GM23248 (cell line): ENCODE data around the gene TIMP3. TPM values are rescaled to one million over a fixed set of nuclear protein-coding genes. Genes with fewer than 3 reads are reported as not detected.

Source experiments
- DNase-seq: peaks from one replicate; pipeline ENCODE4 v3.0.0-alpha.2; 2015
- H2AFZ ChIP-seq: fragments of 200-600 bp; sonication (generic); 2 replicates; pipeline ENCODE4 v1.6.1; 2016; ENCODE audit warnings: antibody characterized with exemption
- H3F3A ChIP-seq: fragments of 200-600 bp; sonication (generic); 2 replicates; pipeline ENCODE4 v1.6.1; 2016; ENCODE audit warnings: mild to moderate bottlenecking, antibody characterized with exemption, mixed run types; ENCODE audit not compliant: insufficient read depth
- H3K27ac ChIP-seq: fragments of 200-600 bp; sonication (generic); 2 replicates; pipeline ENCODE4 v1.5.1; 2016; ENCODE audit warnings: mild to moderate bottlenecking
- H3K27me3 ChIP-seq: fragments of 200-600 bp; sonication (generic); replicated peaks from 2 replicates; pipeline ENCODE4 v1.6.1; 2016; ENCODE audit warnings: mild to moderate bottlenecking; ENCODE audit not compliant: insufficient read depth
- H3K36me3 ChIP-seq: fragments of 200-600 bp; sonication (generic); 2 replicates; pipeline ENCODE4 v1.6.1; 2016; ENCODE audit warnings: low read depth, mild to moderate bottlenecking
- H3K4me1 ChIP-seq: fragments of 200-600 bp; sonication (generic); 2 replicates; pipeline ENCODE4 v1.6.1; 2016; ENCODE audit warnings: mild to moderate bottlenecking; ENCODE audit not compliant: insufficient read depth
- H3K4me2 ChIP-seq: fragments of 200-600 bp; sonication (generic); one replicate; pipeline ENCODE4 v1.6.1; 2016; ENCODE audit warnings: mild to moderate bottlenecking; ENCODE audit not compliant: unreplicated experiment
- H3K4me3 ChIP-seq: fragments of 200-600 bp; sonication (generic); 2 replicates; pipeline ENCODE4 v1.5.1; 2016; ENCODE audit warnings: mild to moderate bottlenecking
- H3K79me2 ChIP-seq: fragments of 200-600 bp; sonication (generic); 2 replicates; pipeline ENCODE4 v1.6.1; 2016; ENCODE audit warnings: mild to moderate bottlenecking; ENCODE audit not compliant: insufficient read depth
- H3K9ac ChIP-seq: fragments of 200-600 bp; sonication (generic); 2 replicates; pipeline ENCODE4 v1.6.1; 2016; ENCODE audit warnings: mild to moderate bottlenecking
- H3K9me2 ChIP-seq: fragments of 200-600 bp; sonication (generic); 2 replicates; pipeline ENCODE4 v1.6.1; 2016; ENCODE audit warnings: mixed run types, mild to moderate bottlenecking, moderate library complexity; ENCODE audit not compliant: insufficient read depth
- H3K9me3 ChIP-seq: fragments of 200-600 bp; sonication (generic); one replicate; pipeline ENCODE4 v1.6.1; 2017; ENCODE audit warnings: low read depth
- H4K20me1 ChIP-seq: fragments of 200-600 bp; sonication (generic); 2 replicates; pipeline ENCODE4 v1.6.0; 2016; ENCODE audit not compliant: insufficient read depth
- EZH2 ChIP-seq: fragments of 200-600 bp; sonication (generic); IDR thresholded peaks from 2 replicates; pipeline ENCODE4 v1.6.1; 2018; ENCODE audit warnings: antibody characterized with exemption, mild to moderate bottlenecking; ENCODE audit not compliant: insufficient read depth, poor library complexity, severe bottlenecking
- EZH2phosphoT487 ChIP-seq: fragments of 200-600 bp; sonication (generic); IDR thresholded peaks from 2 replicates; pipeline ENCODE4 v1.6.1; 2018; ENCODE audit warnings: antibody characterized with exemption, moderate library complexity, mild to moderate bottlenecking, low read depth; ENCODE audit not compliant: insufficient read depth
- WGBS, 2 experiments: methylation state at CpG; one replicate each; pipeline ENCODE4 v1.1.6; 2015 to 2017; ENCODE audit warnings: low lambda C conversion rate in 2 of 2, low coverage in 1 of 2; ENCODE audit errors: missing lambda C conversion rate in 2 of 2; 5-methylcytosine and 5-hydroxymethylcytosine counted together
- in situ Hi-C: fragments of 300-500 bp; cut with MboI; formaldehyde crosslinking; loops from 2 replicates; pipeline ENCODE4 v1.15.0; 2020
- polyA plus RNA-seq: library from polyadenylated mRNA; unstranded; fragments of >200 nt; fragmentation: Nextera tagmentation; extraction: Ambion mirVana; gene quantifications from 2 replicates; pipeline ENCODE4 v1.2.1, GENCODE V29; 2016
- total RNA-seq: library from RNA; depleted of rRNA; stranded (reverse); fragments of >200 nt; shearing (Covaris generic); gene quantifications from 2 replicates; pipeline ENCODE4 v1.2.3, GENCODE V29; 2014

The TIMP3 gene
- total and polyA plus RNA-seq, 2 experiments from 2014 or later = 1,254 to 1,465 TPM

DNA sequence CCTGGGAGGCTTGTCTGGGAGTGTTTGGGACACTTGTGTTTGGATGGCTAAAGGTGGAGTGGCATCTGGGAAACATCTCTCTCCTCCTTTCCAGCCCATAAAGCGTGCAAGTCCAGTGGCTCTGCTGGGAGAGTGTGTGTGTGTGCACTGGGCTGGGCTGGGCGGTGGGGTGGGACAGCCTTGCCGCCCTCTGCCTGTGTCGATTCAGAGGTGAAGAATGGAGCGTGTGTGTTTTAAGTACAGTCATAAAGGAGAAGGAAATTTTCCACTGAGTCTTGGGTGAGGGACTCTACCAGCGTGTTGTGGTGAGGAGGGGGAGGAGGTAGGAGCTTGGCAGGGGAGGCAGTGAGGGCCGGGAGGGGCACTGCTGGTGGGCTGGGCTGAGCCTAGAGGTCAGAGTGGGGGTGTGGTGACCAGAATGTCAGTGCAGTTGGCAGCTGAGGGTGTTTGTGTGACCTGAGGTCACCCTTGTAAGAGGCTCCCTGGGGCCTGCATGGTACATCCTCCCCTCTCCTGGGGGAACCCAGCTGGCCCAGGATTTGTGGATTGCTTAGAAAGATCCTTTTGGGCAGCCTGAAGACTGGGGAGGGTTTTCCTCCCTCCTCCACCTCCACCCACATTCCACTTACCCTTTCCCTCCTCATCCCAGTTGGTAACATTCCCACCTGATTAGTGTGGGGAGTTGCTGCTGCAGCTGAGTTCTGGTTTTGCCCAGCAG, 1.7 kb downstream of the TIMP3 start:
- H3K9ac ChIP-seq = peak overlapping the region; percentile 99
- DNase-seq = peak; percentile 89
- WGBS, 2 experiments = 0 to 3% methylated on average over 6 to 7 of the region's 7 CpGs
- H3K4me2 ChIP-seq = peak overlapping the region; percentile 98
- no peaks in the 10 kb centered on the region for H3K9me3 ChIP-seq
- H3K4me1 ChIP-seq = peaks cover 35% of the 10 kb centered on the region
- H2AFZ ChIP-seq = no peak overlapping the region
- TF ChIP-seq EZH2phosphoT487 (0 out of 2 replicates have a peak, but pooled peaks have one; percentile 9), EZH2 (no peak)
- H4K20me1 ChIP-seq = peaks cover 28% of the 10 kb centered on the region
- H3F3A ChIP-seq = peaks cover 63% of the 10 kb centered on the region
- no peaks in the 10 kb centered on the region for H3K9me2 ChIP-seq
- H3K36me3 ChIP-seq = peaks cover 10% of the 10 kb centered on the region
- H3K79me2 ChIP-seq = peaks cover 63% of the 10 kb centered on the region
- peak overlapping the region; percentile 96 for H3K4me3 ChIP-seq
- peak overlapping the region; percentile 90 for H3K27ac ChIP-seq
- in situ Hi-C loops = no loop called here
- no peaks in the 10 kb centered on the region for H3K27me3 ChIP-seq

DNA sequence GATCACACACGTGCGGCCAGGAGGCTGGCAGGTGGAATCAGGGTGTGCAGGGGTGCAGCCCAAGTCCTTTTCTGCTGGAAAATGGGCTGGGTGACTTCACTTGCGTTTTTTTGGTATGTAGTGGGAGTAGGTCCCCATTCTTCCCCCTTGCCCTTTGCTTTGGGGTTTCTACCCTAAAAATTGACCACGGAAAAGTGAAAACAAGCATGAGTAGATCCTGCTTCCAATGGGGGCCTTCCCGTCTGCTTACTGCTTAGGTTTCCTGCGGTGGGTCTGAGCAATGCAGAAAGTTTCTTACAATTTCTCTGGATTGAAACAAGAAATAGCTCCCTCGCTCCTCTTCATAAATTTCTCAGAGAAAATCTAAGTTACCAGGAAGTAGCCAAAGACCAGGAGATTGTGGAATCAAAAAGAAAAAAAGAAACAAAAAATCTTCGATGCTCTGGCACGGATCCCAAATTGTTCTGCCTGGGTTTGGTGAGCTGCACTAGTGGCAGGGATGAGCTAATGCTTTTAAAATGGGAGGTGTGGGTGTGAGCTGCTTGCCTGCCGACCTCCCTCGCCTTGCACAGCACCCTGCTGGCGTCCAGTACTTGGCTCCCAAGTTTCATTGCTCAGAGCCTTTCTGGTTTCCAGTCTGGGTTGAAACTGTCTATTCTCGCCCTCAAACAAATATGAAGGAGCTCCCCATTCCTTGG, 2.4 kb downstream of the TIMP3 start:
- no peak overlapping the region for H2AFZ ChIP-seq
- WGBS, 2 experiments = 1 to 3% methylated on average over 13 of the region's 13 CpGs

DNA sequence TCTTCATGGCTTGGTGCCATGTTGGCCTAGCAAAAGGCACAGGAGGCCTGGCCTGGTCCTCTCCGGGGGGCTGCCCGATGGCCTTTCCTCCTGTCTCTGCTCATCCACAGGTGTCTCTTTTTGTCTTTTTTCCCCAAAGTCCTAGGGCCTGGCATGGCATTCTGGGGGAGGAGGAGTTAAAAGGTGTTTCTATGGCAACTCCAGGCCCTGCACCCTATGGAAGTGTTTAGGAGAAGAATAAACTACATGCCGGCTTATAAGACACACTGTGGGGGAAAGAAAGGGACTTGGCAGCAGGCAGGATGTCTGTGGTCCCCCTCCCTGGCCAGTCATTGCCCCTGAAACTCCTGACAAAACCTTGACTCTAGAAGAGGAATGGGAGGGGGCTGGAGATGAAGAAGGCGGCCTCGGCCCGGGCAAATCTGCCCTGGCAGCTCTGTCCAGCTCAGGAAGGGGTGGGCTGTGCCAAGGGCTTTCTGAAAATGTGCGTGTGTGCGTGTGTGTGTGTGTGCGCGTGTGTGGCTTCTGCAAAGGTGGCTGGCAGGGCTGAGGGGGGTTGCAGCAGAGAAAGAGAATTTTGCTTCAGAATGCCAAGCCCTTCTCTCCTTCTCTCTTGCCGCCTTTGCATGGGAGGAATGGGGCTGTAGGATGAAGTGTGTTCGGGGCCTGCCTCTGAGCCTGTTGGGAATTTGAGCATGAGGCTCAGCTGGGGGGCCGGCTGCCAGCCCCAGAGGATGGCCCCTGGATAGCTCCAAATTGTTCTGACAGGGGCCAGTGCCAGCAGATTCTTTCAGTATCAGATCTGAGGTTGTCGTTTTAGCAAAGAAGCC, 3.2 kb downstream of the TIMP3 start:
- peak overlapping the region; percentile 99 for H3K9ac ChIP-seq
- H3K9me3 ChIP-seq = no peaks in the 10 kb centered on the region
- peaks cover 78% of the 10 kb centered on the region for H3F3A ChIP-seq
- H3K36me3 ChIP-seq = peaks cover 24% of the 10 kb centered on the region
- H4K20me1 ChIP-seq = peaks cover 42% of the 10 kb centered on the region
- H3K27ac ChIP-seq = peak overlapping the region; percentile 90
- in situ Hi-C loops = no loop called here
- peaks cover 79% of the 10 kb centered on the region for H3K79me2 ChIP-seq
- H3K4me1 ChIP-seq = peaks cover 51% of the 10 kb centered on the region
- no peak for TF ChIP-seq EZH2phosphoT487
- no peak for TF ChIP-seq EZH2
- peak overlapping the region; percentile 96 for H3K4me3 ChIP-seq
- H3K9me2 ChIP-seq = no peaks in the 10 kb centered on the region
- H3K27me3 ChIP-seq = no peaks in the 10 kb centered on the region
- peak overlapping the region; percentile 98 for H3K4me2 ChIP-seq
- H2AFZ ChIP-seq = no peak overlapping the region
- peak; percentile 59 for DNase-seq
- WGBS, 2 experiments = 25 to 30% methylated on average over 14 of the region's 14 CpGs

More for the DNA sequence above, 2.4 kb downstream of the TIMP3 start:
- H3K36me3 ChIP-seq = peaks cover 15% of the 10 kb centered on the region
- no peaks in the 10 kb centered on the region for H3K9me3 ChIP-seq
- H3K27me3 ChIP-seq = no peaks in the 10 kb centered on the region
- TF ChIP-seq EZH2phosphoT487 (no peak), EZH2 (no peak)
- in situ Hi-C loops = no loop called here
- H3K4me2 ChIP-seq = peak overlapping the region; percentile 98
- H3K9me2 ChIP-seq = no peaks in the 10 kb centered on the region
- H4K20me1 ChIP-seq = peaks cover 34% of the 10 kb centered on the region
- peak; percentile 90 for DNase-seq
- H3K27ac ChIP-seq = peak overlapping the region; percentile 90
- peak overlapping the region; percentile 99 for H3K9ac ChIP-seq
- H3K79me2 ChIP-seq = peaks cover 70% of the 10 kb centered on the region
- peak overlapping the region; percentile 96 for H3K4me3 ChIP-seq
- peaks cover 70% of the 10 kb centered on the region for H3F3A ChIP-seq
- H3K4me1 ChIP-seq = peaks cover 42% of the 10 kb centered on the region

DNA sequence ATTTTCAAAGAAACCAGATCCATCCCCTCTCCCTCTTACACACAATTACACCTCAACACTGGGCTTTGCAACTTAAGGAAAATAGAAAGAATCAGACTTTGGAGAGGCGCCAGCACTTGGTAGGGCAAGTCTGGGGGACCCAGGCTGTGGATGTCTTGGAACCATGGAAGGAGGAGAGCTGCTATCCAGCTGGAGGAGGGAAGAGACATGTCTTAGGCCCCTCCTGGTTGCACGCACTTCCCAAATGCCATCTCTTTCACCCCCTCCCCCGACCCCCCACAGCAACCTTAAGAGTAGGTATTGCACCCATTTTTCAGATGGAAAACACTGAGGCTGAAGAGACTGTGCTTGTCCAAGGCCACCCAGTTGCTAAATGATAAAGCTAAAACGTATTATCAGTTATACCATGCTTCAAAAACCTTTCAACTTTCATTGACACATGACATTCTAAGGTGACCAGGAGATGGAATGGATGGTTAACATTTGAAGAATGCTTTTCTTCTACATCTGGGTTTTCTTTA, 3.9 kb downstream of the TIMP3 start:
- TF ChIP-seq EZH2 (no peak), EZH2phosphoT487 (no peak)
- H3K27me3 ChIP-seq = no peaks in the 10 kb centered on the region
- WGBS, 2 experiments = 80 to 81% methylated on average over 3 to 4 of the region's 4 CpGs
- H3K4me2 ChIP-seq = peak overlapping the region; percentile 98
- H3K36me3 ChIP-seq = peaks cover 26% of the 10 kb centered on the region
- peak overlapping the region; percentile 90 for H3K27ac ChIP-seq
- peaks cover 49% of the 10 kb centered on the region for H4K20me1 ChIP-seq
- peak; percentile 53 for DNase-seq
- H3K9me3 ChIP-seq = no peaks in the 10 kb centered on the region
- in situ Hi-C loops = no loop called here
- peak overlapping the region; percentile 99 for H3K9ac ChIP-seq
- H3K4me3 ChIP-seq = peak overlapping the region; percentile 96
- peaks cover 56% of the 10 kb centered on the region for H3K4me1 ChIP-seq
- H3K79me2 ChIP-seq = peaks cover 86% of the 10 kb centered on the region
- H3F3A ChIP-seq = peaks cover 84% of the 10 kb centered on the region
- H3K9me2 ChIP-seq = no peaks in the 10 kb centered on the region
- H2AFZ ChIP-seq = no peak overlapping the region
